ENCODE data around the gene UGT1A10.
"Not testable (repeated sequence)": the region's sequence is repeated elsewhere in the genome, so short reads cannot be mapped to it uniquely, and the experiment has no call there.

Gene UGT1A10

GRCh38 chr2:233654501-233654900 lies 18.3 kb downstream of the UGT1A10 start:
- no peak for DNase-seq (ENCODE audit: low read depth)
- TF ChIP-seq CTCF (IDR thresholded peaks at IDR 0.05; ENCODE audit: low read depth, low read length, missing control alignments), result no peak
- in situ Hi-C loops (cut with HindIII; ENCODE audit: low sequenced_read_pairs), result no loop called here
- H3K4me3 ChIP-seq (ENCODE audit: low read depth, low read length), result no peak overlapping the region

GRCh38 chr2:233655043-233655442 lies 18.8 kb downstream of the UGT1A10 start:
- TF ChIP-seq CTCF (IDR thresholded peaks at IDR 0.05; ENCODE audit: low read depth, low read length, missing control alignments), result no peak
- in situ Hi-C loops (cut with HindIII; ENCODE audit: low sequenced_read_pairs), result no loop called here
- no peak overlapping the region for H3K4me3 ChIP-seq (ENCODE audit: low read depth, low read length)
- no peak for DNase-seq (ENCODE audit: low read depth)

GRCh38 chr2:233655943-233656342 lies 19.7 kb downstream of the UGT1A10 start:
- DNase-seq (ENCODE audit: low read depth); H3K4me3 ChIP-seq (ENCODE audit: low read depth, low read length); in situ Hi-C loops (cut with HindIII; ENCODE audit: low sequenced_read_pairs): not testable (repeated sequence)

- no peak overlapping the region for H3K4me3 ChIP-seq (ENCODE audit: low read depth, low read length)
- in situ Hi-C loops (cut with HindIII; ENCODE audit: low sequenced_read_pairs), result no loop called here
- no peak for TF ChIP-seq CTCF (IDR thresholded peaks at IDR 0.05; ENCODE audit: low read depth, low read length, missing control alignments)
- no peak for DNase-seq (ENCODE audit: low read depth)
Measured at GRCh38 chr2:233656443-233656842, 20.2 kb downstream of the UGT1A10 start.

- TF ChIP-seq CTCF (IDR thresholded peaks at IDR 0.05; ENCODE audit: low read depth, low read length, missing control alignments), result no peak
- in situ Hi-C loops (cut with HindIII; ENCODE audit: low sequenced_read_pairs), result no loop called here
- DNase-seq (ENCODE audit: low read depth), result no peak
- no peak overlapping the region for H3K4me3 ChIP-seq (ENCODE audit: low read depth, low read length)
Measured at GRCh38 chr2:233658610-233659009, 22.4 kb downstream of the UGT1A10 start.

- no peak overlapping the region for H3K4me3 ChIP-seq (ENCODE audit: low read depth, low read length)
- no peak for DNase-seq (ENCODE audit: low read depth)
- TF ChIP-seq CTCF (IDR thresholded peaks at IDR 0.05; ENCODE audit: low read depth, low read length, missing control alignments), result no peak
- in situ Hi-C loops (cut with HindIII; ENCODE audit: low sequenced_read_pairs), result no loop called here
Measured at GRCh38 chr2:233663911-233664310, 27.7 kb downstream of the UGT1A10 start.

- DNase-seq (ENCODE audit: low read depth), result no peak
- TF ChIP-seq CTCF (IDR thresholded peaks at IDR 0.05; ENCODE audit: low read depth, low read length, missing control alignments), result no peak
- no peak overlapping the region for H3K4me3 ChIP-seq (ENCODE audit: low read depth, low read length)
- in situ Hi-C loops (cut with HindIII; ENCODE audit: low sequenced_read_pairs), result no loop called here
Measured at GRCh38 chr2:233668605-233669260, 32.5 kb downstream of the UGT1A10 start.
